ENCODE results near the gene ADAMTS2.

Gene ADAMTS2

GRCh38 chr5:179263391-179264052 is 81.7 kb downstream of the ADAMTS2 start:
- peak; percentile 3 for DNase-seq

DNA sequence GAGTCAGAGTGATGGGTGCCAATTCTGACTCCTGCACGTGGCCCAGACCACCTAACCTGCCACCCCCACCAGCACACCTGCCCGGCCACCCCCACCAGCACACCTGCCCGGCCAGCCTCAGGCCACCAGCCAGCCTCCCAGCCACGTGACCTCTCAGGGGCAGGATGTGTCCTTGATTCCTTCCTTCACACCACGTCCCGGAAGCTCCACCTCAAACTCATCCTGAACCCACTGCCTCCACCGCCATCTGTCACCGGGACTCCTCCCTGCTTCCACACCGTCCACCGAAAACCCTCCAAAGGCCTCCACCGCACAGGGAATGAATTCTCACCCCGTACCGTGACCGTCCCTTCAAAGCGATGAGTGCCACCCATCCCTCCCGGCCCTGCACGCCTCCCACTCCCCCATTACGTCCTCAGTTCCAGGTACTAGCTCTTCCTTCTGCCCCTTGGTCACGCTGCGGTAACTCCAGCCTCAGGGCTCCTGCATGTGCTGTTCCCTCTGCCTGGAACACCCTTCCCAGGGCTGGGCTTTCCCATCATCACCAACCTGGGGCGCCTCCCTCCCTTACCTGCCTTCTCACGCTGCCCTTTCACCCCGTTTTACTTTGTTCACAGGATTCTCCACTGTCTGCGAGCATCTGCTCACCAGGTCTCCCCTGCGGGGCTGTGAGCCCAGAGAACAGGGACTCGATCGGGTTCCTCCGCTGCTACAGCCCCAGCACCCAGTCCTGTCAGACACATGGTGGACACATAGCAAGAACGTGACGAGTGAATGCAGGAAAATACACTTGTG is 82.9 kb downstream of the ADAMTS2 start:
- DNase-seq = peak; percentile 9

DNA sequence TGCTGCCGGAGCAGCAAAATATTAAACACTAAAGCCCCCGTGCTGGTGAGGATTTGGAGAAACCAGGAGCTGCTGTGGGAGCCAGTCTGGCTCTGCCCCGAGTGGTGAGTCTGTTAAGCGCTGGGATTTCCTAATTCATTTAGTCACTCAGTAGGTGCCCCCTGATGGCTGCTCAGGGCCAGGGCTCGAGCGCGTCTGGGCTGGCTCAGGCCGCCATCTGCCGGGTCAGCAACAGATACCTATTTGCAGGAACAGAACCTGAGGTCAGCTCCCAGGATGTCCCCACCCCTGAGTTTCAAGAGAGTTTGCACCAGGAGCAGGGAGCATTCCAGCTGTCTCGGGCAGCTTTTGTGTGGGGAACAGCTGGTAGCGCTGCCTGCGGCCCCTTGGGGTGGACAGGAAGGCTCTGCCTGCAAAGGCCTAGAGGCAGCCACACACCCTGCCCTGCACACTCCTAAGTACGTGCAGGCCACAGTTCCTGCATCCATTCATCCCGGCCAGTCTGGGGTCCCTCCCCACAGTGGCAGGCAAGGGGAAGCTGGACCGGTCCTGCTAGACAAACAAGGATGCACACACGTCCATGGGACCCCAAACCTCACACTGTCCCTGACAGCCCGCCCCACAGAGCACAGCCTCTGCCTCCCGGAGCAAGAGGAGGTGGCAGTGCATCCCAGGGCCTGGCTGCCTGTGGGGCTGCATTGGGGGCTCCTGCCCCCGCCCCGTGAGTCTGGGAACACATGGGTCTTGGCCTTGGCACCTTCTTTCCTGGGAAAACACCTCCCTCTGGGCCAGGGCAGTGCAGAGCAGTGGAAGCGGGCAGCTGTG is 83.7 kb downstream of the ADAMTS2 start:
- DNase-seq = no peak

DNA sequence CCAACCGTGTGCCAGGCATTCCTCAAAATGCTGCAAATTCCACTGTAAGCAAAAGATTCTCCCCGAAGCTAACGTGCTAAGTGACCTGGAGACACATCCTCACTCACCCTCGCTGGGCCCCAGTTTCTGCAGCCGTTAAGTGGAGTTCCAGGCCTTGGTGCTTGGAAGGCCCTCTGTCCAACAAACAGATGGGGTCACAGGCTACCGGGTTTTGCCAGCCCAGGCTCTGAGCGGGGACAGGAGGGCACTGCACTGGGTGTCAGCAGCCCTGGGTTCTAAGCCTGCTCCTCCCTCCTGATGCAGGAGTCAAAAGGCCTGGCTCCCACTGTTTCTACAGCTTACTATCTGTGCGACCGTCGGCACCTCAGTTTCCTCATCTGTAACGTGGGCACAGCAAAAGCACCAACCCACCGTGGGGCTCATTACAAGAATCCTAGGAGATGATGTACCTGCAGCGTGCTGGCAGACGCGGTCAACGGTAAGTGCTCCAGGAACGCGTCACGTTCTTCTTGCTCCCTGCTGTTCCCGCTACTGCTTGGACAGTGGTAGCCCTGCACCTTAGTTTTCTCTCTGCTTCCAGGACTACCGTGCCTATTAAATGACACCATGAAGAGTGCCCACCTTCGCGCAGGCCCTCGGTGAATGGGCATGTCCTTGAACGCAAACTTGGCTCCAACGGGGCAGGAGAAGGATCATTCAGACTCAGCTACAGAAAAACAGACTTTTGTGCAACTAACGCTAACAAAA is 84.8 kb downstream of the ADAMTS2 start:
- DNase-seq = no peak

DNA sequence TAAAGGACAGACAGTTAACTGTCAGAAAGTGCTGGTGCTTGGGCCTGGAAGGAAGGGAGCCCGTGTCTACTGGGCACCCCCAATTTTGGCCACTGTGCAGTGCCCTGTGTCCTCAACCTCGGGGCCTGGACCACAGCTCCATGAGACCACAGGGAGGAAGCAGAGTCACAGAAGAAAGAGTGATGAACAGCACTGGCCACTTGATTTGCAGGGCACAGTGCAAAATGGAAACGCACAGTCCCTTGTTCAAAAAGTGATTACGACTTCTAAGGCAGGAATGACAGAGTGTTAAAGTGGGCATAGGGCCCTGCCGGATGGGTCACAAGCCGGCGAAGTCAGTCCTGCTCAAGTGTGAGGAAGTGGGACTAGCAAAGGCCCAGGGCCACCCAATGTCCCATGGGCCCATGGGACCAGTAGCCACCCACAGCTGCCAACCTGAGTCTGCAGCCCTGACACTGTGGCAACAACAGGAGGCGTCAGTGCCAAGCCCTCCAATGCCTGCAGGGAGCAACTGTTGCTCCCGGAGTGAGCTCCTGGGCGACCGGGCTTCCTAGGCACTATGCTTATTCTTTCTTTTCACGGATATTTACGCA is 85.4 kb downstream of the ADAMTS2 start:
- DNase-seq = no peak

GRCh38 chr5:179258922-179259730 is 86.1 kb downstream of the ADAMTS2 start:
- peak; percentile 5 for DNase-seq

- peak; percentile 5 for DNase-seq
These were observed 87.0 kb downstream of the ADAMTS2 start for GRCh38 chr5:179258001-179258921.

- DNase-seq = peak; percentile 3
These were observed 88.0 kb downstream of the ADAMTS2 start for GRCh38 chr5:179257176-179257682.

DNA sequence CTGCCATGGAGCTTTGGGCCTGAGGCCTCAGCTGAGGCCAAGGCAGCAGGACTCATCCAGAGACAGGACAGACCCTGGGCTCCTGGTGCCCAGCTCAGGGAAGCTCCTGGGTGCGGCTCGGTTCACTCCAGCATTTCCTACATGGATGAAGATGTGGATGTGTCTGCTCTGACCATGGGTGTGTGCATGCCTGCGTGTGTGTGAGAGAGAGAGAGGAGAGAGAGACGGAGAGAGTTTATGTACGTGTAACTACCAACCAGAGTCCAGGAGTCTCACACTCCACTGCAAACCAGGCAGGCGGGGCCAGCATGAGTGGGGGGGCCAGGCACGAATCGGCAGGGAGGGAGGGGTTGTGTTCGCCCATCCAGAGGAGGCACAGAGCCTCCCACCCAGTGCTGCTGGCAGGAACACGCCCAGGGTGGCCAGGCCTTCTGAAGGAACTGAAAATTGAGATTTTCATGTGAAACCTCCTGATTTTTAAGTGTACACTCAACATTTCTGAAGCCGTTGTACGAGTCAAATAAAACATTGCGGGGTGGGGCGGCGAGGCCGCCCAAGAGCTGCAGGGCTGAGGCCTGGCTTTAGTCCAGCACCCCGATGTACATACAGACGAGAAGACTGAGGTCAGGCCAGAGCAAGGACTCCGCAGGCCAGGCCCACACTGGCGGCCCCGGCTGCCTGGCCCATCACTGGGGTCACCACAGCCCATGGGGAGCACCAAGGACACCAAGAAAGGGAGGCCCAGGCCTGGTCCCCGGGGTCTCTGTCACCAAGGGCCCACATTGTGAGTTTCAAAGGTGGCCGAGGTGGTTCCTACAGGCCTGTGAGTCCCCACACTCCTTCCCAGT is 88.7 kb downstream of the ADAMTS2 start:
- peak; percentile 8 for DNase-seq

GRCh38 chr5:179255527-179256327 is 89.5 kb downstream of the ADAMTS2 start:
- DNase-seq = peak; percentile 4

GRCh38 chr5:179254638-179255271 is 90.5 kb downstream of the ADAMTS2 start:
- no peak for DNase-seq

DNA sequence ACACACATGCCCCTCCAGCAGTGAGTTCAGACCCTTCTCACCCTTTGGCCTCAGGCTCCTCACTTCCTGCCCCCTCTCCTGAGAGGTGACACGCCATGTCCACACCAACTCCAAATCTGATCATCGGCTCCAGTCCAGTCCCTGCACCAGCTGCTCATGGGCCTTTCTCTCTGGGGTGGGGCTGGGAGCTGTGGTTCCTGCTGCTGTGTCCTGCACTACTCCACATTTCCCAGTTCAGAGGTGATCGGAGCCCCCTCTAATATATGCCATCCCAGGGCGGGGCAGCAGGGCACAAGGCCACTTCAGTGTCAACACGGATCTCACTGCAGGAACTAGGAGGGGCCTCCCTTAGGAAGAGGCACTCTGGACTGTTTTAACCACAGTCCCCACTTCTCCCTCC is 91.5 kb downstream of the ADAMTS2 start:
- DNase-seq = peak; percentile 2

DNA sequence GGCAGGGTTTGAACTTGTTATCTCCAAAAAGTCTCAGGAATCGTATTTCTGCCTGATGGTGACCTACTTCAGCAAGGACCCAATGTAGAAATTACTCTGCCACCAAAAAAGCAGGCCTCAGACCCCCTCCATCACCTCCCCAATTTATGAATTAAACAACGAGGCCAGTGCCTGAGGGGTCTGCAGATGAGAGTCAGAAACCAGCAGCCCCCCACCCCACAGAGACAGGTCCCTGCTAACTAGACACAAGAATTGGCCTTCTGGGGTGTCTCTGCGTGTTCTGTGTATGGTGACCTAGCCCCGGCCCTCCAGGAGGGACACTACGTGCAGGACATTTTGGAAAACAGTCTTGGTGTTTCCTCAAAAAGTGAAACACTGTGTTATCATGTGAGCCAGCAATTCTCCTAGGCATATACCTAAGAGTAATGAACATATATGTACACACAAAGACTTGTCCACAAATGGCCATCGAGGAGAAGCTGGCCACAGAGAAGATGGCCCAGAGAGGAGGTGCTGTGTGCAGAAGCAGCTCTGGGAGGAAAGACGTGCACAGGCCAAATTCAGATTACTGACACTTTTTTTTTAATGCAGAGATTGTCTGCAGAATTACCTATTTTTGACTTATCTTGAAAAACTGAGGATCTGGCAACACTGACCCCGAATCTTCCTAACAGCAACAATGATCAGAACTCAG is 93.8 kb downstream of the ADAMTS2 start:
- peak; percentile 0 for DNase-seq

DNA sequence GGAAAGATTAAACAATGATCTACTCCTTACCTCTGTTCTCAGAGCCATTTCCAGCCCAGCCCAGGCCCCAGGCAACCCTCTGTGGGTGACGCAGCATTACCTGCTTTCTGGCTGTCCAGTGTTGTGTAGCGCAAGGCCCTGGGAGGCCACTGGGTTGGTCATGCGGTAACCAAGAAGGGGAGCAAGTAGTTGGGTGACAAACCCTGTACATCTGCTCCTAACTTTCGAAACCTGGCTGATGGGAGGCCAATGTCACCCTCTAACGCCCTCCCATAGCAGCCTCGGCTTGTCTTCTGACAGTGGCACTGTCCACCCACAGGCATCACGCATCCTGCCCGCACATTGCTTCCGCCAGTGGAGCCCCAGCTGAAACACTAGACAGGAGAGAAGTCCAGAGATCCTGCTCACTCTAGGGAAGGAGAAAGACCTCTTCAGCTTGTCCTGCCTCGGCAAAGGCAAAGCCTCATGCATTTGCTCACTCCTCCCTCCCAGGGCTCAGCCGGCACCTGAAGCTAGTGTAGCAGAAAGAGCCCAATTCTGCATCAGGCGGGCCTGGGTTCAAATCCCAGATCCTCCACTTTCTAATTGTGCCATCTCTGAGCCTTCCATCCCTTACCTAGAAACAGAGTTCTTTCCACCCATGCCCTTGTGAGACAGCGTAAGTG is 94.6 kb downstream of the ADAMTS2 start:
- peak; percentile 3 for DNase-seq

DNA sequence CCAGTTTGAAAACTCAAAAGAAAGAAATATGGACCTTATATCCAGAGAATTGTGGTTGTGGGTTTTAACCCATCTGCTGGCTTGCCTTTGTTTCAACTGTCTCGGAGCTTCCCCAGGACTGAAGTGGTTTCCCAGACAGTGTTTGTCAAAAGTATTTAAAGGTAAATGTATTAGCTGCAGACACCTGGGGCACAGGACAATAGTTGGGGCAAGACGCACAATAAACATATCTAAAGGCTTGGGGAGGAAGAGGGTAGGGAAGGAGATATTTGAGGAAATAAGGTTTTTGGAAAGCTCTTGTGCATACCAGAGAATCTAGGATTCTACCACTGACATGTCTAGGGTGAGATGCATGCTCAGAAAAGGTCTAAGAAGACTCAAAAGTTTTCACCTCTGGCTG is 99.0 kb downstream of the ADAMTS2 start:
- no peak for DNase-seq

DNA sequence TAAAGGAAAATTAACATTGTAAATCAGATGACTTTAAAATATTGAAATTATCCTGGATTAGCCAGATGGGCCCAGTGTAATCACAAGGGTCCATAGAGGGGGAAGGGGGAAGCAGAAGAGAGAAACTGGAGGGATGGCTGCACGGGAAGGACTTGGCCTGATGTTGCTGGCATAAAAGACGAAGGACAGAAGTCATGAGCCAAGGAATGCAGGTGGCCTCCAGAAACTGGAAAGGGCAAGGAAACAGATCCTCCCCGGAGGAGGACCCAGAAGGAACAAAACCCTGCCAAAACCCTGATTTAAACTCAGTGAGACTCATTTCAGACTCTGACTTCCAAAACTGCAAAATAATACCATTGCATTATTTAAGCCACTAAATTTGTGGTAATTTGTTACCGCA is 100.2 kb downstream of the ADAMTS2 start:
- DNase-seq = no peak

DNA sequence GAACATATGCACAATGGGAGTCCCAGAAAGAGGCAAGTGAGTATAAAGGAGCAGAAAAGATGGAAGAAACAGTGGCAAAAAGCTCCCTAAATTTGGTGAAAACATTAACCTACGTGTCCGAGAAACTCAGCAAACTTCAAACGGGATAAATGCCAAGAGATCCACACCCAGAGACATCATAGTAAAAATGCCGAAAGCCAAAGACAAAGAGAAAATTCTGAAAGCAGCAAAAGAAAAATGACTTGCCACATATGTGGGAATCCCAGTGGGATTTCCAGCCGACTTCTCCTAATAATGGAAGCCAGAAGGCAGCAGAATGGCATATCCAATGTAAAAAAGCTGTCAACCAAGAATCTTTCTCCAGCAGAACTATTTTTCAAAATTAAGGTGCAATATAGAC is 101.2 kb downstream of the ADAMTS2 start:
- no peak for DNase-seq

Data from activated naive CD4-positive, alpha-beta T cell treated with anti-CD3 and anti-CD28 coated beads, Interleukin-2, amount 50 U/mL, for 16 hours (primary cell).